GM19372 (cell line): ENCODE data around the gene ADGRG7.
"Not testable (repeated sequence)": the region's sequence is repeated elsewhere in the genome, so short reads cannot be mapped to it uniquely, and the experiment has no call there.

Experiments
- ATAC-seq: cut with Tn5 transposase; IDR thresholded peaks from one replicate; pipeline ENCODE4 v1.9.1; 2021; ENCODE audit warnings: mild to moderate bottlenecking, low read depth, moderate library complexity; ENCODE audit not compliant: unreplicated experiment

The ADGRG7 gene

GRCh38 chr3:100609305-100609704 is at the start of gene ADGRG7:
ADGRG7 (plus strand) TSS chr3:100609601; CDS start chr3:100609857, 256 bp downstream.
- ATAC-seq = no peak

- no peak for ATAC-seq
Measured at GRCh38 chr3:100560426-100560825, 49.0 kb upstream of the ADGRG7 start.

GRCh38 chr3:100561459-100562158 is 47.8 kb upstream of the ADGRG7 start:
- ATAC-seq = no peak

- no peak for ATAC-seq
Measured at GRCh38 chr3:100562224-100562857, 47.1 kb upstream of the ADGRG7 start.

GRCh38 chr3:100563228-100563627 is 46.2 kb upstream of the ADGRG7 start:
- no peak for ATAC-seq

GRCh38 chr3:100563652-100564211 is 45.7 kb upstream of the ADGRG7 start:
- no peak for ATAC-seq

- no peak for ATAC-seq
Measured at GRCh38 chr3:100570811-100571210, 38.6 kb upstream of the ADGRG7 start.

GRCh38 chr3:100574536-100574935 is 34.9 kb upstream of the ADGRG7 start:
- ATAC-seq = no peak

- ATAC-seq = no peak
Measured at GRCh38 chr3:100575704-100576103, 33.7 kb upstream of the ADGRG7 start.

GRCh38 chr3:100577382-100578008 is 31.9 kb upstream of the ADGRG7 start:
- ATAC-seq = no peak

- no peak for ATAC-seq
Measured at GRCh38 chr3:100578646-100579045, 30.8 kb upstream of the ADGRG7 start.

GRCh38 chr3:100580147-100580546 is 29.3 kb upstream of the ADGRG7 start:
- no peak for ATAC-seq

- ATAC-seq = no peak
Measured at GRCh38 chr3:100581650-100582049, 27.8 kb upstream of the ADGRG7 start.

- ATAC-seq = not testable (repeated sequence)
Measured at GRCh38 chr3:100582157-100582556, 27.2 kb upstream of the ADGRG7 start.

GRCh38 chr3:100584101-100584660 is 25.2 kb upstream of the ADGRG7 start:
- no peak for ATAC-seq

- no peak for ATAC-seq
Measured at GRCh38 chr3:100586832-100587231, 22.6 kb upstream of the ADGRG7 start.

GRCh38 chr3:100588251-100588650 is 21.1 kb upstream of the ADGRG7 start:
- ATAC-seq = no peak

GRCh38 chr3:100590114-100590839 is 19.1 kb upstream of the ADGRG7 start:
- ATAC-seq = peak; percentile 81

- no peak for ATAC-seq
Measured at GRCh38 chr3:100590840-100591147, 18.6 kb upstream of the ADGRG7 start.

- no peak for ATAC-seq
Measured at GRCh38 chr3:100591411-100591810, 18.0 kb upstream of the ADGRG7 start.
